Spleen (tissue), 7 donors: ENCODE measurements around the gene SORBS1.

Experiments used
- POLR2A ChIP-seq, 3 donors: fragments of 450-650 bp; IDR thresholded peaks; one replicate each; pipeline ENCODE4 v1.5.1; 2017; ENCODE audit warnings: antibody characterized with exemption in 3 of 3, mild to moderate bottlenecking in 1 of 3
- POLR2AphosphoS5 ChIP-seq, 3 donors: sonication (generic); formaldehyde crosslinking; IDR thresholded peaks; one replicate each; pipeline ENCODE4 v1.5.1; 2017; ENCODE audit warnings: antibody characterized with exemption in 3 of 3
- TF ChIP-seq, protein P1 (sequence below), 11 experiments: fragments of 200-600 bp in 7 of 11; fragments of 450-650 bp in 4 of 11; sonication (generic) in 4 of 11; IDR thresholded peaks in 8 of 11; conservative IDR thresholded peaks in 3 of 11; 1 replicate in 7 of 11; 2 replicates in 4 of 11; pipeline versions ENCODE4 v1.4.0 to v1.8.0; 2016 to 2021; ENCODE audit warnings: antibody characterized with exemption in 11 of 11, inconsistent platforms in 4 of 11, mild to moderate bottlenecking in 1 of 11
- donor health status: DM: no; HTN: no; CAD: no; lungs with moderate emphysema.
- donor health status: DM: no; HTN: no; CAD: no.
- donor health status: DM: no; HTN: no; CAD: no.

DNA sequence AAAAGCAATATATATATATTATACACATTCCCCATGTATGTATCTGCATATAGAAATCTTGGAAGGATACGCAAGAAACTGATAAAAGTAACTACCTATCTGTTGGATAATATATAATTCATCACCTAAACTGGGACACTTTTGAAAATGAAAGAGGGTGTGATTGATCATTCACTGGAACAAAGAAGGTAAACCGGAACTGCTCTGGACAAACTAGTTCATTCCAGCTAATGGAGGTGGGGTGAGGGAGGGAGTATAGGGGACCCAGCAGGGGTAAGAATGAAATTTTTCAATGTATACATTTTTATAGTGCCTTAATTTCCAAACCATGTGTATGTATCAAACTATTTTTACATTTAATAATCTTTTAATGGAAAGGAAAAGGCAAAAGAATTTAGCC lies 25.6 kb downstream of the SORBS1 start:
- TF ChIP-seq, protein P1, sequence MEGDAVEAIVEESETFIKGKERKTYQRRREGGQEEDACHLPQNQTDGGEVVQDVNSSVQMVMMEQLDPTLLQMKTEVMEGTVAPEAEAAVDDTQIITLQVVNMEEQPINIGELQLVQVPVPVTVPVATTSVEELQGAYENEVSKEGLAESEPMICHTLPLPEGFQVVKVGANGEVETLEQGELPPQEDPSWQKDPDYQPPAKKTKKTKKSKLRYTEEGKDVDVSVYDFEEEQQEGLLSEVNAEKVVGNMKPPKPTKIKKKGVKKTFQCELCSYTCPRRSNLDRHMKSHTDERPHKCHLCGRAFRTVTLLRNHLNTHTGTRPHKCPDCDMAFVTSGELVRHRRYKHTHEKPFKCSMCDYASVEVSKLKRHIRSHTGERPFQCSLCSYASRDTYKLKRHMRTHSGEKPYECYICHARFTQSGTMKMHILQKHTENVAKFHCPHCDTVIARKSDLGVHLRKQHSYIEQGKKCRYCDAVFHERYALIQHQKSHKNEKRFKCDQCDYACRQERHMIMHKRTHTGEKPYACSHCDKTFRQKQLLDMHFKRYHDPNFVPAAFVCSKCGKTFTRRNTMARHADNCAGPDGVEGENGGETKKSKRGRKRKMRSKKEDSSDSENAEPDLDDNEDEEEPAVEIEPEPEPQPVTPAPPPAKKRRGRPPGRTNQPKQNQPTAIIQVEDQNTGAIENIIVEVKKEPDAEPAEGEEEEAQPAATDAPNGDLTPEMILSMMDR (IDR thresholded peaks at IDR 0.05 in 8 of 11, conservative IDR thresholded peaks at IDR 0.05 in 3 of 11): no peak
- TF ChIP-seq POLR2AphosphoS5 (IDR thresholded peaks at IDR 0.05) (no peak), POLR2A (IDR thresholded peaks at IDR 0.05) (no peak)
